ENCODE results near the gene DNAAF5. TPM values are rescaled to one million over a fixed set of nuclear protein-coding genes. Genes with fewer than 3 reads are reported as not detected.

The DNAAF5 gene
- total RNA-seq, 1 donor from 2014 or later, result 19.3 TPM

- no peak for DNase-seq (ENCODE audit: low read depth, low spot score)
Observed at GRCh38 chr7:832968-833424, 106.5 kb downstream of the DNAAF5 start.

- DNase-seq (ENCODE audit: low read depth, low spot score), result no peak
Observed at GRCh38 chr7:833601-834258, 107.2 kb downstream of the DNAAF5 start.

- DNase-seq (ENCODE audit: low read depth, low spot score), result no peak
Observed at GRCh38 chr7:834277-834676, 107.8 kb downstream of the DNAAF5 start.

- DNase-seq (ENCODE audit: low read depth, low spot score), result no peak
Observed at GRCh38 chr7:835021-835420, 108.5 kb downstream of the DNAAF5 start.

- DNase-seq (ENCODE audit: low read depth, low spot score), result no peak
Observed at GRCh38 chr7:835485-836401, 109.2 kb downstream of the DNAAF5 start.

Other genes starting within 250 kb of the DNAAF5 start
- gene PDGFA, start 206.9 kb upstream of the DNAAF5 start, total RNA-seq, result 63.2 and 75.6 TPM in 2 replicates
- gene PRKAR1B, start 582 bp downstream of the DNAAF5 start, total RNA-seq, result 24.5 and 27.2 TPM in 2 replicates
- 177 and 178 TPM in 2 replicates for gene SUN1, start 105.8 kb downstream of the DNAAF5 start, total RNA-seq
- 38.5 and 44.2 TPM in 2 replicates for gene GET4, start 149.9 kb downstream of the DNAAF5 start, total RNA-seq
- gene ADAP1, start 228.0 kb downstream of the DNAAF5 start, total RNA-seq, result 0.79 and 1.8 TPM in 2 replicates
- gene COX19, start 248.8 kb downstream of the DNAAF5 start, total RNA-seq, result 5.9 and 7.7 TPM in 2 replicates

Data from pulmonary artery endothelial cell (primary cell).